Endothelial cell (in vitro differentiated cells): ENCODE results near the gene NTM. TPM values are rescaled to one million over a fixed set of nuclear protein-coding genes. Genes with fewer than 3 reads are reported as not detected.

Source experiments
- DNase-seq: peaks from one replicate; pipeline ENCODE4 v3.0.0; 2021; ENCODE audit warnings: low spot score
- H3K27ac Mint-ChIP-seq: one replicate; pipeline ENCODE4 v1.8.0; 2021; ENCODE audit warnings: mixed read lengths, inconsistent platforms; ENCODE audit not compliant: unreplicated experiment
- H3K27me3 Mint-ChIP-seq: one replicate; pipeline ENCODE4 v1.8.0; 2021; ENCODE audit warnings: mild to moderate bottlenecking, moderate library complexity, mixed read lengths, inconsistent platforms; ENCODE audit not compliant: unreplicated experiment
- H3K36me3 Mint-ChIP-seq: one replicate; pipeline ENCODE4 v1.8.0; 2021; ENCODE audit warnings: mild to moderate bottlenecking, low read depth, mixed read lengths, inconsistent platforms; ENCODE audit not compliant: unreplicated experiment
- H3K4me1 Mint-ChIP-seq: one replicate; pipeline ENCODE4 v1.8.0; 2021; ENCODE audit warnings: mild to moderate bottlenecking, mixed read lengths, inconsistent platforms; ENCODE audit not compliant: unreplicated experiment
- H3K4me3 Mint-ChIP-seq: one replicate; pipeline ENCODE4 v1.8.0; 2021; ENCODE audit warnings: mild to moderate bottlenecking, mixed read lengths, inconsistent platforms; ENCODE audit not compliant: unreplicated experiment
- H3K9me3 Mint-ChIP-seq: one replicate; pipeline ENCODE4 v1.8.0; 2021; ENCODE audit warnings: mixed read lengths, inconsistent platforms; ENCODE audit not compliant: unreplicated experiment
- total RNA-seq: library from RNA; stranded (reverse); fragmentation: NEBNext Ultra II Directional; extraction: Animal tissue kit (Norgen Biotek cat#: 25700); gene quantifications from one replicate; pipeline ENCODE4 v1.2.1, GENCODE V29; 2021; ENCODE audit not compliant: unreplicated experiment
- TF ChIP-seq, protein P1 (sequence below): fragments of 200-600 bp; sonication (generic); IDR thresholded peaks from one replicate; pipeline ENCODE4 v1.5.0; 2021; ENCODE audit warnings: antibody characterized with exemption; ENCODE audit not compliant: unreplicated experiment

The NTM gene
- total RNA-seq, 1 donor from 2014 or later = 3.6 TPM

GRCh38 chr11:131373095-131373725, 2.8 kb downstream of the NTM start:
- TF ChIP-seq, protein P1, sequence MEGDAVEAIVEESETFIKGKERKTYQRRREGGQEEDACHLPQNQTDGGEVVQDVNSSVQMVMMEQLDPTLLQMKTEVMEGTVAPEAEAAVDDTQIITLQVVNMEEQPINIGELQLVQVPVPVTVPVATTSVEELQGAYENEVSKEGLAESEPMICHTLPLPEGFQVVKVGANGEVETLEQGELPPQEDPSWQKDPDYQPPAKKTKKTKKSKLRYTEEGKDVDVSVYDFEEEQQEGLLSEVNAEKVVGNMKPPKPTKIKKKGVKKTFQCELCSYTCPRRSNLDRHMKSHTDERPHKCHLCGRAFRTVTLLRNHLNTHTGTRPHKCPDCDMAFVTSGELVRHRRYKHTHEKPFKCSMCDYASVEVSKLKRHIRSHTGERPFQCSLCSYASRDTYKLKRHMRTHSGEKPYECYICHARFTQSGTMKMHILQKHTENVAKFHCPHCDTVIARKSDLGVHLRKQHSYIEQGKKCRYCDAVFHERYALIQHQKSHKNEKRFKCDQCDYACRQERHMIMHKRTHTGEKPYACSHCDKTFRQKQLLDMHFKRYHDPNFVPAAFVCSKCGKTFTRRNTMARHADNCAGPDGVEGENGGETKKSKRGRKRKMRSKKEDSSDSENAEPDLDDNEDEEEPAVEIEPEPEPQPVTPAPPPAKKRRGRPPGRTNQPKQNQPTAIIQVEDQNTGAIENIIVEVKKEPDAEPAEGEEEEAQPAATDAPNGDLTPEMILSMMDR = no peak
- no peaks in the 10 kb centered on the region for H3K9me3 Mint-ChIP-seq
- H3K27ac Mint-ChIP-seq = no peak overlapping the region
- no peak overlapping the region for H3K4me3 Mint-ChIP-seq
- no peak for DNase-seq
- no peaks in the 10 kb centered on the region for H3K27me3 Mint-ChIP-seq
- peaks cover 4% of the 10 kb centered on the region for H3K4me1 Mint-ChIP-seq
- no peaks in the 10 kb centered on the region for H3K36me3 Mint-ChIP-seq

GRCh38 chr11:131373756-131374155, 3.3 kb downstream of the NTM start:
- H3K36me3 Mint-ChIP-seq = no peaks in the 10 kb centered on the region
- no peaks in the 10 kb centered on the region for H3K27me3 Mint-ChIP-seq
- no peaks in the 10 kb centered on the region for H3K9me3 Mint-ChIP-seq
- peaks cover 4% of the 10 kb centered on the region for H3K4me1 Mint-ChIP-seq
- no peak for DNase-seq
- H3K4me3 Mint-ChIP-seq = no peak overlapping the region
- TF ChIP-seq, protein P1 = no peak
- no peak overlapping the region for H3K27ac Mint-ChIP-seq

- TF ChIP-seq, protein P1 = no peak
- DNase-seq = no peak
- peaks cover 4% of the 10 kb centered on the region for H3K4me1 Mint-ChIP-seq
- H3K27me3 Mint-ChIP-seq = no peaks in the 10 kb centered on the region
- H3K36me3 Mint-ChIP-seq = no peaks in the 10 kb centered on the region
- no peaks in the 10 kb centered on the region for H3K9me3 Mint-ChIP-seq
- H3K27ac Mint-ChIP-seq = no peak overlapping the region
- H3K4me3 Mint-ChIP-seq = no peak overlapping the region
Observed at GRCh38 chr11:131375421-131375820, 5.0 kb downstream of the NTM start.

DNA sequence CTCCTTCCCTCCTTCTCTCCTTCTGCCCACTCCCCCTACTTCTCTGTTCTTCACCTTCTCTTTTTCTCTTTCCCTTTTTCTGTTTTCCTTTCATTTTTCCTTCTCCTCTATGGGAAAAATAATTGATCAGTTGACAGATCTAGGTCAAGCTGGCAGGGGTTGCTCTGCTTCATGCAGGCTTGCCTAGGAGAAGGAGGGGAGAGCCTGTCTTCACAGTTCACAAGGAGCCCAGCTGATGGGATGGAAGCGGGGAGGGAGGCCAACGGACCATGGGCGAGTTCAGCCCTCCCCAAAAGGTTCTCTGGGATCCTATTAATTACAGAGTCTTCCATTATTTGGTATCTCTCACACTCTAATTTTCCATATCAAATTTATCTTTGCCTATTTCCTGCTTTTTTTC, 5.5 kb downstream of the NTM start:
- Mint-ChIP-seq H3K36me3 (no peaks in the 10 kb centered on the region), H3K9me3 (no peaks in the 10 kb centered on the region), H3K4me1 (peaks cover 4% of the 10 kb centered on the region), H3K27me3 (no peaks in the 10 kb centered on the region), H3K27ac (no peak overlapping the region), H3K4me3 (no peak overlapping the region)
- DNase-seq = no peak
- TF ChIP-seq, protein P1 = no peak

GRCh38 chr11:131378931-131379330, 8.5 kb downstream of the NTM start:
- Mint-ChIP-seq H3K4me1 (no peaks in the 10 kb centered on the region), H3K36me3 (no peaks in the 10 kb centered on the region), H3K27ac (no peak overlapping the region), H3K27me3 (no peaks in the 10 kb centered on the region), H3K9me3 (no peaks in the 10 kb centered on the region), H3K4me3 (no peak overlapping the region)
- TF ChIP-seq, protein P1 = no peak
- DNase-seq = no peak
